Measurements from ENCODE around the gene KNOP1.
"Not testable (repeated sequence)": the region's sequence is repeated elsewhere in the genome, so short reads cannot be mapped to it uniquely, and the experiment has no call there.

The KNOP1 gene

DNA sequence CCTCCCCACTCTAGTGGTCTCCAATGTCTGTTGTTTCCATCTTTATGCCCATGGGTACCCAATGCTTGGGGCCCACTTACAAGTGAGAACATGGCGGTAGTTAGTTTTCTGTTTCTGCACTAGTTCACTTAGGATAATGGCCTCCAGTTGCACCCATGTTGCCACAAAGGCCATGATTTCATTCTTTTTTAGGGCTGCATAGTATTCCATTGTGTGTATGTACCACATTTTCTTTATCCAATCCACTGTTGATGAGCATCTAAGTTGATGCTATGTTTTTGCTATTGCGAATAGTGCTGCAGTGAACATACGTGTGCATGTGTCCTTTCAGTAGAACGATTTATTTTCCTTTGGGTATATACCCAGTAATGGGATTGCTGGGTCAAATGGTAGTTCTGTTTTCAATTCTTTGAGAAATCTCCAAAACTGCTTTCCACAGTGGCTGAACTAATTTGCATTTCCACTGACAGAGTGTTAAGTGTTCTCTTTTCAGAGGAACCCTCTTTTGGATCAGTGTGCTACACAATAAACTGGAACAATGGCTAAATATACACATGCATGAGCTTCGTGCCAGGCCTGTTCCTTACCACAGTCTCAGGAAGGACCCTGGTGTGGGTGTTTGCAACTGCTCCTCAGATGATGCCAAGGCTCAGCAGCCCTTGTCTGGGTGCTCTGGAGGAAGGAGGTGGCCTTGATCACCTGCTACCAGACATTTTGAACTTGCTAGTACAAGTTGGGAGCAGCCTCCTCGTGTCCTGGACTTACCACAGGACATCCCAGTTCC lies 34.4 kb downstream of the KNOP1 start:
- DNase-seq (ENCODE audit: low spot score) = no peak

DNA sequence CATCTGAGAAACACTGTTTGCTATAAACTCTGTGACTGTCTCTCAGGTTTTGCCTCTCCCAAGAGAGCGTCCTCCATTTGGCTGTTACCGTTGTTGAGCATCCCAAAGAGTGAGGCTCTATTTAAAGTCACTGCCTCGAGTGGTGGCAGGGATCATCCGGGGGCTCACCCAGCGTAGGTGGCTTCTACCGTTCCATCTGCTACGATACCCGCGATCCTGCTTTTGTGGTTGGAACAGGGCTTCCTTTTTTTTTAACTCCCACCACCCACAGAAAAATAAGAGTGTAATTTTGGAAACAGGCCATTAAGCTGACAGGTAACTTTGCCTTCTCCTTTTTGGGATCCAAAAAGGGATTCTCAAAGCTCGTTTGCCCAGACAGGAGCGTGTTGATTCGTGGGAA lies 36.4 kb downstream of the KNOP1 start:
- no peak for DNase-seq (ENCODE audit: low spot score)

DNA sequence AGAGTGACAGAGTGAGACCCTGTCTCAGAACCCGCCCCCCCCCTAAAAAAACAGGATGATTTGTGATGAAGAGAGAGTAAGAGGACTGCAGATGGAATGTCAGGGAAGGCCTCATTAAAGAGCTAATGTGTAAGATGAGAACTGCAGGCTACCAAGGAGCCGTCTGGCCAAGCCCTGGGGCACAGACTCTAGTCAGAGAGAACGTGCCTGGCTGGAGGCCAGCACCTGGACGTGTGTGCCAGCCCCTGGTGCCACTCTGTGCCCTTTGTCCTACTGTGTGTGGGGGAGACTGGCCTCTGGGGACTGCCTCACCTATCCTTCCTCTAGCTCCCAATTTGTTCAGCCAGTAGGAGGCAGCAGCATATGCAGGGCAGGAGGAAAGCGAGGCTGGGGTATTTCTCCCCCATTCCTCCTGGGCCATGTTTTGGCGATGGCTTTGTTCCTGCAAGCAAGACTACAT lies 37.1 kb downstream of the KNOP1 start:
- no peak for DNase-seq (ENCODE audit: low spot score)

DNA sequence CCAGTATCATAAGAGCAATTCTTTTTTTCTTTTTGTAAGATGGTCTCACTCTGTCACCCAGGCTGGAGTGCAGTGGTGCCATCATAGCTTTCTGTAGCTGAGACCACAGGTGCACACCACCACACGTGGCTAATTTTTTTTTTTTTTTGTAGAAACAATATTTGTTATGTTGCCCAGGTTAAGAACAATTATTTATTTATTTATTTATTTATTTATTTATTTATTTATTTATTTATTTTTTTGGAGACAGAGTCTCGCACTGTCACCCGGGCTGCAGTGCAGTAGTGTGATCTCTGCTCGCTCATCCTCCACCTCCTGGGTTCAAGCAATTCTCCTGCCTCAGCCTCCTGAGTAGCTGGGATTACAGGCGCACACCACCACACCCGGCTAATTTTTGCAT lies 38.7 kb downstream of the KNOP1 start:
- not testable (repeated sequence) for DNase-seq (ENCODE audit: low spot score)

DNA sequence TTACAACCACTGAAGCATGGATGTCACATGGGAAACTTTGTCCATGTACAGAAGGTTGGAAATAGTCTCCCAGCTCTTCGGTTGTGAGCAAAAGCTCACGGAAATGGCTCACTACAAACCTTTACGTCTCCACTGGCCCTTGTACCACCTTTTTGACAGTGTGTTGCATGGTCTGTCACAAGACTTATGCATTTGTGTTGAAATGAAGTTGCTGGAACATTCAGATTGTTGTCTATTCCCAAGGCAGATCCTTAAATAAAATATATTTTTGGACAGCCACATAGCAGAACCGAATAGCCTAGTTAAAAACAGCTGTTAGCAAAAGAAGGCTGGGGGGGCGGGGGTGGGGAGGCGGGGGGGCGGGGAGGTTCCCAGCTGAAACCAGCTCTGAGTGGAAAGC lies 39.2 kb downstream of the KNOP1 start:
- no peak for DNase-seq (ENCODE audit: low spot score)

DNA sequence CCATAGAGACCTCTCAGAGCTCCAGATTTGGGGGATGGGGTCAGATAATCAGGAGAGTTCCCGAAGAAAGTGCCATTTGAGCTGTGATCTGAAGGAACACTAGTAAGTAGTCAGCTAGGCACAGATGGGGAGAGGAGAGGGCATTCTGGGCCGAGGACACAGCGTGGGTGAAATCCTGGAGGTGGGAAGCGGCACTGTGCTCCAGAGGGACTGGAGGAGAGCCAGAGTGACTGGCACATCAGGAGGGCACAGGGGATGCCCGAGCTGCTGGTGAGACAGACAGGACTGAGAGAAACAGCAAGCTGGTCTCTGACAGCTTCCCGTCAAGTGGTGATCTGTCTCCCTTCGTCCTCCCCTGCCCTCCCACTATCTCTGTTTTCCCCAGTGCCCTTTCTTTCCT lies 40.6 kb downstream of the KNOP1 start:
- no peak for DNase-seq (ENCODE audit: low spot score)

DNA sequence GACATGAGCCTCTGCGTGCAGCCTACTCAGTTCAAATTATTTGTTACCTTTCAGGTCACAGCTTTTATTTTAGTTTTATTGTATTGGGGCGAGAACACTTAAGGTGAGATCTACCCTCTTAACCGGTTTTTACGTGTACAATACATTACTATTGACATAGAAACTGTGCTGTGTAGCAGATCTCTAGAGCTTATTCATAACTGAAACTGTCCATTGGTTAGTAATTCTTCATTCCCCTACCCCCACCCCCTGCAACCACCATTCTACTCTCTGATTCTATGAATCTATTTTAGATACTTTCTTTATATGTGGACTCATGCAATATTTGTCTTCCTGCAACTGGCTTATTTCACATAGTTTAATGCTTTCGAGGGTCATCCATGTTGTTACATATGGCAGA lies 43.5 kb downstream of the KNOP1 start:
- DNase-seq (ENCODE audit: low spot score) = no peak

DNA sequence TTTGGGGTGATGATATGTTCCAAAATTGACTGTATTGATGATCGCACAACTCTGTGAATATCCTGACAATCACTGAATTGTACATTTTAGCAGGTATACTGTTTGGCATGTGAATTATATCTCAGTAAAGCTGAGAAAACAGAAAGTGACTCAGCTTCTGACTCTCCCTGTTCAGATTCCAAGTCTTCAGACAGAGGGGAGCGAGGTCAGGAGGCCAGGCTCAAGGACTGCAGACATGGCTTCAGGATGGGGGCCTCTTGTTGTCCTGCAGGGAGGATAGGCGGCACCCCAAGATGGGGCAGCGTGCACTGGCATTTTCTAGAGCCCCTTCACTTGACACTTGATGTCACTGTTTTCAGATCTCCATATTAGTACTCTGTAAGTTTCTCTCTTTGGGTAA lies 45.6 kb downstream of the KNOP1 start:
- DNase-seq (ENCODE audit: low spot score) = no peak

DNA sequence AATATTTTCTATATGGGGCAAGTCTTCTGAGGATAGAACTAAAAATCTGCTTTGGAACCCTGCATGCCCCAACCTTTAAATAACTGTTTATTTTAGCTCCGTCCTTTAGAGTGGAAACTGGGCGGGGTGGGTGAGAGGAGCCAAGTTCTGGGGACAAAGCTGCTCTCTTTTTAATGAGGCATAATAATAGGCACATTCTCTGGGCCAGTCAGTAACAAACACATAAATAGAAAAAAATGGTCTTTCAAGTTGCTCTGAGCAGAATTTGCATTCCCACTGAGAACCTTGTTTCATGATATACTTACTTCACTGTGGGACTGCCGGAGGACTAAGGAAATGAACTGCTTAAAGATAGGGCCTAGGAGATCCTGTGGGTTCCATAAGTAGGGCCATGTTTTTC lies 51.5 kb downstream of the KNOP1 start:
- DNase-seq (ENCODE audit: low spot score) = no peak

DNA sequence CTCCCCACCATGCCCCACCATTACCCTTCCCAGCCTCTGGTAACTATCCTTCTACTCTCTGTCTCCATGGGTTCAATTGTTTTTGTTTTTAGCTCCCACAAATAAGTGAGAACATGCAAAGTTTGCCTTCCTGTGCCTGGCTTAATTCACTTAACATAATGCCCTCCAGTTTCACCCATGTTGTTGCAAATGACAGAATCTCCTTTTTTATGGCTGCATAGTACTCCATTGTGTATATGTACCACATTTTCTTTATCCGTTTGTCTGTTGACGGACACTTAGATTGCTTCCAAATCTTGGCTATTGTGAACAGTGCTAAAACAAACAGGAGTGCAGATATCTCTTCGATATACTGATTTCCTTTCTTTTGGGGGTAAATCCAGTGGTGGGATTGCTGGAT lies 52.7 kb downstream of the KNOP1 start:
- not testable (repeated sequence) for DNase-seq (ENCODE audit: low spot score)

DNA sequence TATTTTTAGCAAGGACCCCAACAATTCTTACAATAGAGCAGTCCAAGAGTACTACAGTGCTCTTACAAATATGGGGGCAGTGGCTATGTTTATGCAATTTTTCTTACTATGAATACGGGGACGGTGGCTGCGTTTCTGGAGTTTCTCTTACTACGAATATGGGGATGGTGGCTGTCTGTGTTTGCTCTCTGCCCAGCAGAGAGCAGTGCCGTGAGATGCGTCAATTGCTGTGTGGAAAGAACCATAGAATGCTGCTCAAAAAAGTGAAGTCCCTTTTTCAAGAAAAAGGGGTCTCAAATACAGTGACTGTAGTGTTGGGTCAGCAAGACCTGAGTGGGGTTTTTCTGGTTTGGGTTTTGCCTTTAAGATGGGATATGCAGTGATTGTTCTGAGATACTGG lies 53.9 kb downstream of the KNOP1 start:
- no peak for DNase-seq (ENCODE audit: low spot score)

DNA sequence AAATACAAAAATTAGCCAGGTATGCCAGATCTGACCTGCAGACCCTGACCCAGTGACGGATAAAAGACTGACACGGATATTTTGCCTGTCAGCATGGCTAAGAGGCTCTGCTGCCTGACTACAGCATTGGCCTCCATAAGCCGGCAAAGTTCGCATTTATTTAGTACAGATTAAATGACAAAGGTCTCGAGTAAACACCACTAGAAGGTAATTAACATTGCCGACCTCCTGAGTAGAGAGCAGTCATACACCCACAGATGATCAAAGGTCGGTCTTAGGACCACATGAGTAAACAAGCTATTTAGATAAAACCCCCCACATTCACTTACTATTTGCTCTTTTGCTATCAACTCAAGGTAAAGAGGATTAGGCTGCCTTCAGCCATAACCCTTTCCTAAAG lies 55.7 kb downstream of the KNOP1 start:
- DNase-seq (ENCODE audit: low spot score) = no peak

DNA sequence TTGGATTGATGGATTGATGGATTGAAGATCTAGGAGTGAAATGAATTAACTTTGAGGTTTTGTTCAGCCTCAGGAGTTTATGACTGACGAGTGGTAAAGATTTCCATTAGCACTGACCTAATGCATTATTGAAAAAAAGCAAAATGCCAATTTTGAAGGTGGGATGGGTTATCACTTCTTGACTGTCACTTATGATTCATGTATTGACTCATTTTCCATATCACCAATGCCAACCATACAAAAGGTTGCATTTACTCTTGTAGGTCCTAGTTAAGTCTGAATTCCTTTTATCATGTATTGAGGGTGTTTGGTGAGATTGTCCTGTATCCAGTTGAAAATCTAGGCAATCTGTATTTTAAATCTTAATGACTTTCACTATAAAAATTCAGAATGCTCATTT lies 57.6 kb downstream of the KNOP1 start:
- DNase-seq (ENCODE audit: low spot score) = no peak

DNA sequence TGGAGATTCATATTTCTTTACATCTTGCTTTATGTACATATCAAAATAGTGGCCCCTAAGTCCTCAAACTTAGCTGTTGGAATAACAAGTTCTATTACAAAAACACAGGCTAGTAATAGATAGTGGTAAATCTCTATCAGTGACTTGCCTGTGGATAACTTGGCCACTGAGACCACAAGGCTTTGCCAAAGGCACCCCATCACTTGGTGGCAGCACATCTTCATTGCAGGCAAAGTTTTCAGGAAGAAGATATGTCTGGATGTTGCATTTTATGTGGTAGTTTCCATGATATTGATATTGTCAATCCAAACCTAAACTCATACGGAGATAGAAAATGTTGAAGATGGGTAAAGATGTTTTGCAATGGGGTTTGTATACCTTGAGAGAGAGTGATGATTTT lies 58.5 kb downstream of the KNOP1 start:
- DNase-seq (ENCODE audit: low spot score) = no peak

DNA sequence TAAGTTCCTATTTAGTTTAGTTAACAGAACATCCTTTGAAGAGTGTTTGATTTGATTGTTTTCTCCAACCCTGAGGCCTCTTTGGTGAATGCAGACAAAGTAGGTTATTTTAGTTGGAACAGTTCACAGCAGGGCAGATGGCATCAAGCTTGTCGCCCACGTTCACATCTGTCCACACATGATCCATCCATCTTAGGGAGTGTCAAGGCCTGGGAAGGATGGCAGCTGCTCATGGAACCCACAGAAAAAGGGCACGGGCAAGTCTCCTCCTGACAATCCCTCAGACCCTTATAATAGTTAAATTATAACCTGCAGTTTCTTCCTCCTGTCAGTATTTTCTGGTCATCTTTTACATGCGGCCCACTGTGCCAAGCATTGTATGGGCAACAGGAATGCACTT lies 60.2 kb downstream of the KNOP1 start:
- DNase-seq (ENCODE audit: low spot score) = no peak

DNA sequence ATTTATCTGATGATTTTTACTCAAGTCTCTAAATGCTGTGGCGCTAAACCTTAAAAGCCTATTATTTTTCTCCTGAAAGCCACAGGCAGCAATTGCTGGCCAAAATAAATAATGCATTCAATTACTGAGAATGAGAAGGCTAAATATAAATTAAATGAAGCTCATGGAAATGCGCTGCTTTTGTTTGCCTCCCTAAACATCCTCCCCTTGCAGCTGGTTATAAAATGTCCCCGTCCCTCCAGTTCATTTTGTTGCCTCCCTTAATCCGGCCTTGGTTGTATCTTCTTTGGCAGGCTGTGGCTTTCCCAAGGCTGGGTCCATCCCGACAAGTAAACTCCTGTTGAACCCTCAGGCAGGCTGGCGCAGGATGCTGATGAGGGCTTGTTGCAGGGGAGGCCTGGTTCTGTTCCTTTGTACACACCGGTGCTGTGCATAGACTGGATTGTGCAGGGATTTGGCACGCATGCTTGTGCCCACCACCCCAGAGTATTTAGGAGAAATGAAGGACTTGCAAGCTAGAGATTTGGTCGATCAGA lies 62.7 kb downstream of the KNOP1 start:
- no peak for DNase-seq (ENCODE audit: low spot score)

DNA sequence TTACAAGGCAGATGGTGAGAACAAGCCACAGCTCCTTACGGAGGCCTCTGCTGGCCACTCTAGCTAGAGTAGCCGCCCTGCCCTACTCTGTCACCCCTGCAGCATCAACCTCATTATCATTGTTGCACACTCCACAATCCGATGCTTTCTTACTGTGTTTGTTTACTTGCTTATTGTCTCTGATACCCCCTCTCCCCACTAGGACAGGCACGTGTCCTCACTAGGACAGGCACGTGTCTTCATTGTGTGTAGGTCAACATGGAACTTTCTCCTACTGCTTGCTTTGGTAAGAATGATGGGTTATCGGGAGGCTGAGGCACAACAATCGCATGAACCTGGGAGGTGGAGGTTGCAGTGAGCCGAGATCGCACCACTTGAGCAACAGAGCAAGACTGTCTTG lies 63.9 kb downstream of the KNOP1 start:
- no peak for DNase-seq (ENCODE audit: low spot score)
